Activated T-cell treated with anti-CD3 and anti-CD28 coated beads, Interleukin-2, amount 50 U/mL, for 72 hours (primary cell): ENCODE results near the gene SLC35A5. TPM values are rescaled to one million over a fixed set of nuclear protein-coding genes. Genes with fewer than 3 reads are reported as not detected.
"Not testable (repeated sequence)": the region's sequence is repeated elsewhere in the genome, so short reads cannot be mapped to it uniquely, and the experiment has no call there.

Experiments used
- ATAC-seq, 2 donors: fragments of 150-1000 bp; cut with Tn5 transposase; replicated peaks in 1 of 2; 2 replicates each; pipeline ENCODE4 v1.10.0; 2021; ENCODE audit warnings: moderate library complexity in 2 of 2, mild to moderate bottlenecking in 1 of 2
- DNase-seq, 2 donors: peaks; one replicate each; pipeline ENCODE4 v3.0.0; 2021 to 2022; ENCODE audit warnings: mixed read lengths in 1 of 2
- H3K27ac Mint-ChIP-seq: one replicate; pipeline ENCODE4 v1.8.0; 2022; ENCODE audit warnings: mild to moderate bottlenecking, moderate library complexity, mixed read lengths
- H3K27me3 Mint-ChIP-seq: one replicate; pipeline ENCODE4 v1.8.0; 2022; ENCODE audit warnings: low read depth, mixed read lengths
- H3K36me3 Mint-ChIP-seq, 2 donors: one replicate each; pipeline ENCODE4 v1.8.0; 2022; ENCODE audit warnings: mixed read lengths in 2 of 2, mild to moderate bottlenecking in 1 of 2; ENCODE audit not compliant: insufficient read depth in 2 of 2
- H3K4me1 Mint-ChIP-seq: one replicate; pipeline ENCODE4 v1.8.0; 2022; ENCODE audit warnings: low read depth, mixed read lengths
- H3K4me3 Mint-ChIP-seq, 2 donors: one replicate each; pipeline ENCODE4 v1.8.0; 2022; ENCODE audit warnings: mild to moderate bottlenecking in 2 of 2, mixed read lengths in 2 of 2, moderate library complexity in 2 of 2
- H3K9me3 Mint-ChIP-seq, 2 donors: one replicate each; pipeline ENCODE4 v1.8.0; 2022; ENCODE audit warnings: mixed read lengths in 2 of 2
- total RNA-seq, 2 donors: library from RNA; stranded (reverse); gene quantifications; one replicate each; pipeline ENCODE4 v1.2.3, GENCODE V29; 2022

SLC35A5 gene
- total RNA-seq, 2 donors from 2014 or later: 24.8 TPM

GRCh38 chr3:112555535-112556170 lies 6.2 kb upstream of the SLC35A5 start:
- no peaks in the 10 kb centered on the region for H3K27me3 Mint-ChIP-seq
- H3K36me3 Mint-ChIP-seq: peaks cover 4 to 15% of the 10 kb centered on the region in 2 donors
- ATAC-seq: no peak
- no peaks in the 10 kb centered on the region for H3K9me3 Mint-ChIP-seq
- H3K4me3 Mint-ChIP-seq: peak overlapping the region; percentile 23 to 62
- peaks cover 66% of the 10 kb centered on the region for H3K4me1 Mint-ChIP-seq
- DNase-seq: no peak
- peak overlapping the region; percentile 76 for H3K27ac Mint-ChIP-seq

DNA sequence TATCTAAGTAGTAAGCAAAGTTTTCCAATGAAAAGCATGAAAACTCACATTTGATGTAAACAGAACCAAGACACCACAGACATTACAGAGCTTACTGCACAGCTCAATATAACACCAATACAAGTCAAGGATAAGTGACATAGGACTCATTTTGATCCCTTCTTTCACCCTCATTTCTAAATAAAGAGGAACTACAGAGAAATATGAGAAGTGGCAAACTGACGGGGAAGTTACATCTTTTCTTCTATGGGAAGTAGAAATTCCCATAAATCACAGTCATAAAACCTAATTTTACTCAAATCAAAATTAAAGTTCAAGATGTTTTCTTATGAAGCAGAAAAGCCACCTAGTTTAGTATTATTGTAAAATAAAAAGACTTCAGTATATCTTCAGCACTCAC lies 3.9 kb upstream of the SLC35A5 start:
- peaks cover 3 to 8% of the 10 kb centered on the region in 2 donors for H3K36me3 Mint-ChIP-seq
- peak overlapping the region in 1 of 2 donors; percentile 13 for H3K4me3 Mint-ChIP-seq
- H3K27ac Mint-ChIP-seq: peak overlapping the region; percentile 54
- no peak for DNase-seq
- H3K9me3 Mint-ChIP-seq: no peaks in the 10 kb centered on the region
- no peak for ATAC-seq
- H3K4me1 Mint-ChIP-seq: peaks cover 52% of the 10 kb centered on the region
- H3K27me3 Mint-ChIP-seq: no peaks in the 10 kb centered on the region

- H3K27me3 Mint-ChIP-seq: no peaks in the 10 kb centered on the region
- H3K4me1 Mint-ChIP-seq: peaks cover 53% of the 10 kb centered on the region
Measured at GRCh38 chr3:112560307-112560706, 1.5 kb upstream of the SLC35A5 start.

DNA sequence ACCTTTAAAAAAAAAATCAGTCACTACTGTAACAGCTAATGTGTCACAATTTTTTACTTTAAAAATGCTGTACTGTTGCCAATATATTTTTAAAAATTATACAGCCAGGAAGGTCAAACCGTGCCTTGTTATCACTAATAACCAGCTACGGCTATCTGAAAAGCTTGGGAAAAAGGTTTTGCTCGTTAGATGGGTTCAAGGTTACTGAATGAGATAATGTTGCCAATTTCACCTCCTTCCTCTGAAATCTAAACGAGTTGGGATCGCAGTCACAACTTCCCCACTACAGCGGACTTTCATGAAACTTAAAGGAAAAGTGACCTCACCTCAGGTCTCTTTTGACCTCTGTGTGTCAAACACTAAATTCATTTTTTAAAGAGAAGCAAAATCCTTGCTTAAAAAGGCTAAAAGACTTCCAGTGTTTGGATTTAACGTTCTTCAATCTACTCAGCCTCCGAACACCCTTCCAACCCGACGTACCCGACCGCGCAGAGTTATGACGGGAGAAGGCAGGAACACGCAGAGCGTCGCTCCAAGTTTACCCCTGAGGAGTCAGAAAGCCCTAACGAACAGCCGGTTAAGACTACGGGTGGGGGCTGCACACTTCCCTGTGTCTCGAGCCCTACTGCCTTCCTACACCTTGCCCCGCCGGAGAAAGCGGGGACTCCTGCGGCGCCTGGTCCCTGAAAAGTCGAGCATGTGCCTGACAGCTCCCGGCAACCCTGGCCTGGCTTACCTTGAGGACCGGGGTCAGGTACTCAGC lies 943 bp upstream of the SLC35A5 start:
- H3K4me3 Mint-ChIP-seq: peak overlapping the region; percentile 85 to 95
- no peaks in the 10 kb centered on the region for H3K27me3 Mint-ChIP-seq
- H3K36me3 Mint-ChIP-seq: peaks cover 3 to 17% of the 10 kb centered on the region in 2 donors
- H3K27ac Mint-ChIP-seq: peak overlapping the region; percentile 79
- peak; percentile 14 to 34 for ATAC-seq
- H3K4me1 Mint-ChIP-seq: peaks cover 48% of the 10 kb centered on the region
- no peaks in the 10 kb centered on the region for H3K9me3 Mint-ChIP-seq
- peak; percentile 71 to 74 for DNase-seq

More at GRCh38 chr3:112560307-112560706, 1.5 kb upstream of the SLC35A5 start:
- no peaks in the 10 kb centered on the region for H3K9me3 Mint-ChIP-seq
- ATAC-seq (no peak), DNase-seq (no peak)
- H3K36me3 Mint-ChIP-seq: peaks cover 4 to 17% of the 10 kb centered on the region in 2 donors
- peak overlapping the region; percentile 85 to 95 for H3K4me3 Mint-ChIP-seq
- H3K27ac Mint-ChIP-seq: peak overlapping the region; percentile 79

- peak overlapping the region; percentile 79 for H3K27ac Mint-ChIP-seq
- peak overlapping the region; percentile 85 to 95 for H3K4me3 Mint-ChIP-seq
- H3K27me3 Mint-ChIP-seq: no peaks in the 10 kb centered on the region
- H3K9me3 Mint-ChIP-seq: no peaks in the 10 kb centered on the region
- DNase-seq (peak in 1 of 2 donors; percentile 85), ATAC-seq (peak; percentile 62 to 66)
- peaks cover 3 to 22% of the 10 kb centered on the region in 2 donors for H3K36me3 Mint-ChIP-seq
- peaks cover 51% of the 10 kb centered on the region for H3K4me1 Mint-ChIP-seq
Measured at GRCh38 chr3:112561484-112561733, 436 bp upstream of the SLC35A5 start.

GRCh38 chr3:112564247-112564939 lies 2.5 kb downstream of the SLC35A5 start:
- peaks cover 5 to 17% of the 10 kb centered on the region in 2 donors for H3K36me3 Mint-ChIP-seq
- H3K9me3 Mint-ChIP-seq, DNase-seq, H3K4me3 Mint-ChIP-seq, ATAC-seq, H3K27ac Mint-ChIP-seq, H3K27me3 Mint-ChIP-seq: not testable (repeated sequence)
- peaks cover 41% of the 10 kb centered on the region for H3K4me1 Mint-ChIP-seq

DNA sequence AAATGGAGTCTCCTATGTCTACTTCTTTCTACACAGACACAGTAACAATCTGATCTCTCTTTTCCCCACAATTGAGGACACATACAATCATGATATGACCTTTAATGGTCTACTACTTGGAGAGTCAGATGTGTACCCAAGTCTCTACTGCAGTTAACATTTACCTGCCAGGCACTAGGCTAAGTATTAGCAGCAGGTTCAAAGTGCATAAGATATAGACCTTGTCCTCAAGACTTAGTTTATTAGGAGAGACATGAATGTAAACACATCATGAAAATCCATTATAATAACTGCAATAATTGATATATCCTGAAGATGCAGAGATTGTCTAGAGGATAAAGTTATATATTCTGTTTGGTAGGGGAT lies 3.1 kb downstream of the SLC35A5 start:
- DNase-seq (no peak), ATAC-seq (no peak)
- Mint-ChIP-seq H3K27me3 (no peaks in the 10 kb centered on the region), H3K4me3 (no peak overlapping the region), H3K36me3 (peaks cover 5 to 17% of the 10 kb centered on the region in 2 donors), H3K9me3 (peaks cover 0 to 2% of the 10 kb centered on the region in 2 donors), H3K27ac (no peak overlapping the region), H3K4me1 (peaks cover 35% of the 10 kb centered on the region)

DNA sequence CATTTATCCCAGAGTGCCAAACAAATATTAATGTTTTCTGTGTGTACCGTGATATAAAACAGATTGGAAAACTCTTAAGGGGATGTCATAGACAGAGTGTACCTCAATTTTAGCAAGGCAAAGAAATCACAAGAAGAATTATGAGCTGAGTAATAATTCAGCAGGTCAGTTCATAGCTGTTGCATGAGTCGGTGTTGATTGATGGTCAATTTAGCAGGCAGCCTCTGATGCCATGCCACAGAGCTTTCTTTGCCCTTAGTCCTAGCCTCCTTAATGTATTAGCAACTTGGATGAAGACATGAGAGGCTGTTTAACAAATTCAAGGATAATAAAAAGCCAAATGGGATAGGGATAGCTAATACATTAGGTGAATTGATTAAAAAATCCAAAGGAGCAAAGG lies 6.8 kb downstream of the SLC35A5 start:
- Mint-ChIP-seq H3K36me3 (peaks cover 6 to 31% of the 10 kb centered on the region in 2 donors), H3K9me3 (peaks cover 0 to 2% of the 10 kb centered on the region in 2 donors), H3K4me1 (peaks cover 21% of the 10 kb centered on the region), H3K4me3 (no peak overlapping the region), H3K27me3 (no peaks in the 10 kb centered on the region), H3K27ac (no peak overlapping the region)
- no peak for DNase-seq
- ATAC-seq: no peak

DNA sequence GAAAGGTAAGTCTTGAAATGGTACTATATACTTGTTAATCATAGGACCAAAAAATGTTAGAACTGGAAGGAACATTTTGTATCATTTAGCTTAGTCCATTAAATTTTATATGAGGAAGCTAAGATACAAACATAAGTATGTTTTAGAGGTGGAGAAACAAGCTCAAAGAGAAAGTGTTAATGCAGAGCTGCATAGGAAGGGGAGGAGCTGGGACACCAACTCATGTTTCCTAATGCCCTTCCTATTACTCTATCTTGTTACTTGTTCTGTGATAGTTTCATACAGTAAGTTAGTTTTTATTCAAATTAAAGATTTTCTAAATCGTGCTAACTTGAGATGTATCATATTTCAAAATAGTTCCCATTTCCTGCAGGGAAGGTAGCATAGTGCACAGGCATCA lies 7.4 kb downstream of the SLC35A5 start:
- peaks cover 7 to 33% of the 10 kb centered on the region in 2 donors for H3K36me3 Mint-ChIP-seq

GRCh38 chr3:112572701-112573100 lies 10.9 kb downstream of the SLC35A5 start:
- Mint-ChIP-seq H3K27ac (no peak overlapping the region), H3K9me3 (no peaks in the 10 kb centered on the region), H3K27me3 (no peaks in the 10 kb centered on the region), H3K4me1 (peaks cover 4% of the 10 kb centered on the region), H3K36me3 (peaks cover 4 to 21% of the 10 kb centered on the region in 2 donors), H3K4me3 (no peak overlapping the region)
- no peak for DNase-seq
- no peak for ATAC-seq

More for the DNA sequence above, 7.4 kb downstream of the SLC35A5 start:
- ATAC-seq (no peak), DNase-seq (no peak)
- peaks cover 15% of the 10 kb centered on the region for H3K4me1 Mint-ChIP-seq
- no peaks in the 10 kb centered on the region for H3K27me3 Mint-ChIP-seq
- H3K4me3 Mint-ChIP-seq: no peak overlapping the region
- H3K9me3 Mint-ChIP-seq: peaks cover 0 to 2% of the 10 kb centered on the region in 2 donors
- H3K27ac Mint-ChIP-seq: no peak overlapping the region

- Mint-ChIP-seq H3K4me3 (no peak overlapping the region), H3K4me1 (peaks cover 10% of the 10 kb centered on the region), H3K9me3 (no peaks in the 10 kb centered on the region), H3K27me3 (no peaks in the 10 kb centered on the region), H3K36me3 (peaks cover 2 to 4% of the 10 kb centered on the region in 2 donors), H3K27ac (no peak overlapping the region)
- DNase-seq (no peak), ATAC-seq (no peak)
Measured at GRCh38 chr3:112579232-112579631, 17.4 kb downstream of the SLC35A5 start.

- no peak for ATAC-seq
- Mint-ChIP-seq H3K9me3 (no peaks in the 10 kb centered on the region), H3K36me3 (peaks cover 2 to 3% of the 10 kb centered on the region in 2 donors), H3K27me3 (no peaks in the 10 kb centered on the region), H3K27ac (peak overlapping the region; percentile 42), H3K4me3 (no peak overlapping the region), H3K4me1 (peaks cover 10% of the 10 kb centered on the region)
- DNase-seq: no peak
Measured at GRCh38 chr3:112579697-112580096, 17.9 kb downstream of the SLC35A5 start.

- H3K36me3 Mint-ChIP-seq: peaks cover 3 to 10% of the 10 kb centered on the region in 2 donors
- H3K27ac Mint-ChIP-seq: peak overlapping the region; percentile 1
- ATAC-seq (peak; percentile 34 to 53), DNase-seq (peak in 1 of 2 donors; percentile 11)
- no peaks in the 10 kb centered on the region for H3K27me3 Mint-ChIP-seq
- no peak overlapping the region for H3K4me3 Mint-ChIP-seq
- H3K9me3 Mint-ChIP-seq: no peaks in the 10 kb centered on the region
- peaks cover 10% of the 10 kb centered on the region for H3K4me1 Mint-ChIP-seq
Measured at GRCh38 chr3:112582244-112582874, 20.5 kb downstream of the SLC35A5 start.
